NCI-H524 (cell line): Measurements from ENCODE around the gene USP48.

Experiments used
- DNase-seq, 2 experiments: peaks; one replicate each; lab custom pipeline; 2025; lab: John Stamatoyannopoulos, UW

Gene USP48

DNA sequence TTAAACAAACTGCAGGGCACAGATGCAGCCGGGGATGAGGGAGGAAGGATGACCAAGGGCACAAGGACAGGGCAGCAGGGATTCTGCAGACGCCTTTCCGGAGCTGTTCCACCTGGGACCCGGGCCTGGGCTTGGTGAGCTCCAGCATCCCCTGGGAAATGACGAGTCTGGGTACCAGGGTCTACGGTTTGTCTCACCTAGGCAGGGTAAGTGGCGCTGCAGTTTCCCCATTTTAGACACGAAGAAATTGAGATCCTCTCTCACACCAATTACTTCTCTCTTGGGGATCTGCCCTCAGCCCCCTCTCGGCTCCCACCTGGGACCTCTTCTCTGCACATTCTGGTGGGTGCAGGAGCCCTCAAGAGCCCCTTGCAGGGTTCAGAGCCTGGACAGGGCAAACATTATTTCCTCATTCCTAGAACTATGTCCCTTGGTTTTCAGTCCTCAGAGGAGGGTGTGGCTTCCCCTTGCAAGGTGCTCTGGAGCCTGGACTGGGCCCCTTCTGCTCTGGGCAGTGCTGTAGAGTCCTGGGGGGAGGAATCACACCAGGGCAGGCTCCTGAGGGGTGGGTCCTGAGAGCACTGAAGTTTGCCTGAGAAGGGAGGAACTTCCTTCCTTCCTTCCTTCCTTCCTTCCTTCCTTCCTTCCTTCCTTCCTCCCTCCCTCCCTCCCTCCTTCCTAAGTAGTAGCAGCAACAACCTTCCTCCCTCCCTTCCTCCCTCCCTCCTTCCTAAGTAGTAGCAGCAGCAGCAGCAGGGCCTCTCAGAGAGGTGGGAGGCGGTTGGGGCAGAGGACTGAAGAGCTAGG, 129.8 kb downstream of the USP48 start:
- no peak for DNase-seq

DNA sequence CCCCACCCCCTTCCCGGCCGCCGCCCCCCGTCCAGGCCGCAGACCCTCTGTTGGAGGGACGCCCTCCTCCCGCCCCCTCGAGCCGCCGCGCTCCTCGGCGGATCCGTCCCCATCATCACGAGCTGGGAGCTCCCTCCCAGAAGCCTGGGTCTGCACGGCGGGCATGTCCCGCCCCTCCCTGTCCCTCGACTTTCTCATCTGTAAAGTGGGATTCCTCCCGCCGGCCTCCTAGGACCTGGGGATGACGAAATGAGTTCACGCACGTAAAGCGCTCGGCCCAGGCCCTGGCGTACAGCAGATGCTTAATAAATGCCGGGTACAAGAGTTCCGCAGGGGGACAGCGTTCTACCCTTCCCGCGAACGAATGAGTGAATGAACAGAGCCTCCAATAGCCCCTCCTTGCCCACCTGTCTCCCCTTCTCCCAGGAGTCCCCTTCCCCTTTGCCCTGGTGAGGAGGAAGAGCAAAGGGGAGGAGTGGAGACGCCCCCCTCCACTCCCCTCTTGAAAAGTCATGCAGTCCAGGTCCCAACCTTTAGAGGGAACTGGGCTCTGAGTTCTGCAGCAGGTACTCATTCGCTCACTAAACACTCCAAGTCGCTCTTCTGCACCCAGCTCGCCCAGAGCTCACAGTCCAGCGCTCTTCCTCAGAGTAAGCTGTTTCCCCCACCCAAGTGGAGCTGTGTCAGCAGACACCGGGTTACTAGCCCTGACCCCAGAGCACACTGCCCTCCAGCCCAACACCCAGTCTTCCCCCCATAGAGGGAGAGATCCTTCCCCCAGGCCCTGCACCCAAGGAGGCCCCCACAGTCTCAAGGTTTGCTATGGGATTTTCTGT, 130.6 kb downstream of the USP48 start:
- no peak for DNase-seq

- peak; percentile 23 to 53 for DNase-seq
Observed at GRCh38 chr1:21651214-21652042, 131.5 kb downstream of the USP48 start.

DNA sequence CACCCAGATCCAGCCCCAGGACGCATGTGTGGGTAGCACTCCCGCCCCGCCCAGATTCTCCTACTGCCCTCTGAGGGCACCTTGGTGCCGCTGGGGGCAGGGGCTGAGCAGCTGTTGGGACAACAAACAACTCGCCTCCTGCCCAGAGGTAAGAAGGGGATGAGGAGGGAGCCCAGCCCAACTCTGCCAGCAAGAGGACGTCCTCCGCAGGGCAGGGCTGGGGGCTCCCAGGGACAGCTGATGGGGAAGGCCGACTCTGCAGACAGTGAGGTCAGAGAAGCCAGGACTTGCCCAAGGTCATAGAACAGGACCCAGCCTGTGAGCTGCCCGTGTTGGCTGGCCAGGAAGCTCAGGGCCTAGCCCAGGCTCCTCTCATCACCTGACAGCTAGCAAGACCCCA, 132.5 kb downstream of the USP48 start:
- DNase-seq, result no peak

DNA sequence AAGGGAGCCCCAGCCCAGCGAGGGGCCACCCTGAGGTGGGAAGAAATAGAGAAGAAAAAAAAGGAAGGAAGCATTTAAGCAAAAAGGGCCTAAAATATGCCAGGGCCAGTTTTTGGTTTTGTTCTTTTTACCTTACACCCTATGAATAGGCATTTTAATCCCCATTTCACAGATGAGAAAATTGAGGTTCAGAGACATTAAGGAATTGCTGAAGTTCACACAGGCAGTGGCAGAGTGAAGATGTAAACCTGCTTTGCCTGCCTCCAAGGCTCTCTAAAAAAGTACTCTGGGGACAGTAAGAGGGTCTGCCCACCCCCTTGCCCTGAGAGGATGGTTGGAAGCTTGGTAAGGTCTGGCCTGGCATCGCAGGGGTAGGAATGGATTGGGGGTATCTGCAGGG, 133.6 kb downstream of the USP48 start:
- no peak for DNase-seq

- no peak for DNase-seq
Observed at GRCh38 chr1:21648791-21649190, 134.2 kb downstream of the USP48 start.

DNA sequence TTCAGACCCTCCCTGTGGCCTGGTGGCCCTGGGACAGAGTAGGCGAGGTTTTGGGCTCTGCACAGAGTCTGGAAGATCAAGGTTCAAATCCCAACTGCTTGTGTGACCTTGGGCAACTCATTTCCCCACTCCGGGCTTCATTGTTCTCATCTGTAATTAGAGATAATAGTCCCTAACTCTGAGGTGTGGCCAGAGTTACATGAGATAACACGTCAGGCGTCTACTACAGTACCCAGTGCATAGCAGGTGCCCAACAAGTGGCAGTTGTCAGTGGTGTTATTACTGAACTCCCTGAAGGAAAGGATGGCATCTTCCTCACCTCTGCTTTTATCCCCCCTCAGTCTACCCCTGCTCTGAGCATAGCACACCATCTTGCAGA, 134.6 kb downstream of the USP48 start:
- DNase-seq, result no peak

DNA sequence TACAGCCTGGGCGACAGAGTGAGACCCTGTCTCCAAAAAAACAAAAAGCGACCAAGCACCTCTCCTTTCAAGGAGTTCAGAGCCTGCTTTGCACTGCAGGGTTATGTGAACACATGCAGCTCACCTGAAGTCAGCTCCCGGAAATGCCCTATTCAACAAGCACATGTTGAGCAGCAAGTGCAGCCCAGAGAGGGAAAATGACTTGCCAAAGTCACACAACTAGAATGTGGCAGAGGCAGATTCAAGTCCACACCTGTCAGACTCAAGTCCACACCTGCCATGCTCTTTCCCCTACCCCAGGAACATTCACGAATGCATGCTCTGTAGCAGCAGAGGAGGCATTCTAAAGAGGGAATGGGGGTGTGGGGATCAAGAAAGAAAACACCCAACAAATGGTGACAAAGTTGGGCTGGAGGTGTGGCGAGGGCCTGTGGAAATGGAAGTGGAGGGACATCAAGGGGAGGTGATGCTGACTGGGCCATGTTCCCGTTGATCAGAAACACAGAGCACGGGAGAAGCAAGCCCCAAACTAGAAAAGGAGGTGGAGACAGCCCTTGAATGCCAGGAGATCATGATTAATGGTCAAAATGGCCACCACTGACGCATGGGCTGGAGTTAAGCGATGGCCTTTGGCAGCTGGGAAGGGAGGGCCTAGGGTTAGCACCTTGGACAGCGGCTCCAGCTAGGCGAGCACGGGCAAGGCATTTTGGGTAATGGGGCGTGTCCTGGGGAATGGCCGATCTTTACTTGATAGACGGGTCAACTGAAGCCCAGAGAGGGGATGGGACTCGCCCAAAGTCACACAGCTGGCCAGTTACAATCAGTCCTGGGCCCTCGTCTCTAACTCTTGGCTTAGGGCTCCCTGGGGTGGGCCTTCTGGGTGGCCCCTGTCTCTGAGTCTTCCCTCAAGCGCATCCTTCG, 135.3 kb downstream of the USP48 start:
- DNase-seq, result no peak

- peak in 1 of 2 experiments; percentile 49 for DNase-seq
Observed at GRCh38 chr1:21645550-21645949, 137.4 kb downstream of the USP48 start.

- no peak for DNase-seq
Observed at GRCh38 chr1:21644906-21645305, 138.0 kb downstream of the USP48 start.

- no peak for DNase-seq
Observed at GRCh38 chr1:21644348-21644747, 138.6 kb downstream of the USP48 start.

DNA sequence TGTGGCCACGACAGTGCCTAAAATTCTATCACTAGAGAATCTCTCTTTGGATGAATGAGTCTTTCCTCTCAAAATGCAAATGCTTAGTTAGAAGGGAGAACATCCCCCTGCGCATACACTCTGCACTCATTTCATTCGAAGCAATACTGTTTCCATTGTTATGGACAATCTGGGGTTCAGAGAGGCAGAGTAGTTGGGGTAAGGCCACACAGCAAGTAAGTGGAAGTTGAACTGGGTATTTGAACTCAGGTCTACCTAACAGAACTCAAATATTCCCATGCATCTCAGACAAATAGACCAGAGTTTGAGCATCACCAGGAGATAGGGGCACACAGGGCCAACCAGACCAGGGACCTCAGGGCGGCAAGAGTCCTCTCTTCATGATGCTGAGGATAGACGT, 139.3 kb downstream of the USP48 start:
- no peak for DNase-seq

DNA sequence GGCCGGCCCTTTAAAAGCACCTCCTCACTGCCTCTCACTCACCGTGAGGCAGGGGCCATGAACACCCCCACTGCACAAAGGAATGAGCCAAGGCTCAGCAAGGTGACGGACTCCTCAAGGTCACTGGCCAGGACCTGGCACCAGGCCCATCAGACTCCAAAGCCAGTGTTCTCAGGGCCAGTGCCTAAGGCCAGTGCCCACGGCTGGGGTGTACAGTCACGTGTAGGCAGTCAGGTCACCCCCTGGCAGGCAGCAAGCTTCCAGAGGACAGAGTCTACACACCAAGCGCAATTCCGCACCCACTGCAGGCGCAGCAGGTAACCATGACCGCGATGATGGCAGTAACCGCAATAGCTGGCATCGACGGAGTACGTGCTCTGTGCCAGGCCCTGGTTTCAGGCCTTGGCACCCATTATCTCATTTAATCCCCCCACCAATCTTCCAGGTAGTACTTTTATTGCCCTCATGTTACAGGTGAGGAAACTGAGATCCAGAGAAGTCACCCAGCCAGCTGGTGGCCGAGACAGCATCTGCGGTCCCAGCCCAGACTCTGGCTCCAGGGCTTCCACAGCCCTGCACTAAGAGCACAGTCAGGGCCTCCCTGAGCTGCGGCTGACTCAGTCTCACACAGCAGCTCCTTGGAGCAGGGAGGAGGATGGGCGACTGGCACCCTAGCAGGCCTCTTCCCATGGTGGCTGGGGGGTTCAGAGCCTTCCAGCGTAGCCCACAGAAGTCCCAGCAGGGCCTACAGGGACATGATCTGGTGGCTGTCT, 140.8 kb downstream of the USP48 start:
- no peak for DNase-seq

DNA sequence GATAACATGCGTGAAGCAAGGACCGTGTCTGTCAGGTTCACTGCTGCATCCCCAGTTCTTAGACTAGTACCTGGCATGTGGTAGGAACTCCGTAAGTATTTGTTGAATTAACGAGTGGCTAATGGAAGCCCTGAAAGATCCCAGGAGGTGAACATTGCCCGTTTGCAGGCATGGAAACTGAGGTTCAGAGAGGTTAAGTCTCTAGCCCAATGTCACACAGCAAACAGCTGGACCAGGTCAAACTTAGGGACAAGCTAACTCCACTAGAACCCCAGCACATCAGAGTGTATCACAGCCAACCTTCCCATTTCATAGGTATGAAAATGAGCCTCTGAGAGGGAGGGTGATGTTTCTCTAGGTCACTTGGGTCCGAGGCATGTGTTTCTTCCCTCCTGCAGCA, 141.4 kb downstream of the USP48 start:
- DNase-seq, result no peak

GRCh38 chr1:21641076-21641475, 141.9 kb downstream of the USP48 start:
- DNase-seq, result no peak

- no peak for DNase-seq
Observed at GRCh38 chr1:21640653-21641052, 142.3 kb downstream of the USP48 start.

GRCh38 chr1:21639594-21640041, 143.3 kb downstream of the USP48 start:
- DNase-seq, result no peak

GRCh38 chr1:21638531-21639341, 144.2 kb downstream of the USP48 start:
- DNase-seq, result no peak

DNA sequence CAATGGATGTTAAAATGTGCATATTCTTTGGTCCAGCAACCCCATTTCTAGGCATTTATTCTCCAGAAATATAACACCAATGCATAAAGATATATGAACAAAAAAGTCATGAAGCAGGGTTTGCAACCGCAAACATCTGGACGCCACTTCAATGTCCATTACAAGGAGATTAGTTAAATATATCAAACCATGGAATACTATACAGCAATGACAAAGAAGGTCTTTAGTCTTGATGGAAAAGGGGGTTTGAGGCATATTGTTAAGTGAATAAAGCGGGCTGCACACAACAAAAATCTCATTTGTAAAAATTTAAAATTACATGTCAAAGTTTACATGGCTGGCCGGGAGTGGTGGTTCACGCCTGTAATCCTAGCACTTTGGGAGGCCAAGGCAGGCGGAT, 145.4 kb downstream of the USP48 start:
- DNase-seq, result no peak

- DNase-seq, result no peak
Observed at GRCh38 chr1:21636029-21636428, 146.9 kb downstream of the USP48 start.
